ENCODE results near the gene ABHD12B. TPM values are rescaled to one million over a fixed set of nuclear protein-coding genes. Genes with fewer than 3 reads are reported as not detected.
"Not testable (repeated sequence)": the region's sequence is repeated elsewhere in the genome, so short reads cannot be mapped to it uniquely, and the experiment has no call there.

ABHD12B gene
- polyA plus RNA-seq, 3 donors from 2014 or later = not detected

DNA sequence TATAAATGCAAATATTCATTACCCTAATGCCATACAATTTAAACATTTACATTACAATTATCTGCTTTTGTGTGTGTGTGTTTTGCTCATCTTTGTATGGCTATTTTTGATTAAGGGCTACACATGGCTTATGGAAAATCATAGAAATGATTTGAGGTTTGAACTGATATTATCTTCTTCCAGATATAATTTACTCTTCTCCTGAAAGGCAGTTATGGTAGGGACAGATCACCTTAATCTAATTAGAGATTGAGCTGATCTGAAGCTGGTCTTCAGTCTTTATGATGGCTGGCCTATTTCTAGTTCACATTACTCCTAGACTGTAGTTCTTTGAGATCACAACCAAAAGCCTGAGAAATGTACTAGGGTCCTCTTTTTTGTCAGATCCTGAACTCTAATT, 15.6 kb downstream of the ABHD12B start:
- H3K36me3 Mint-ChIP-seq = no peaks in the 10 kb centered on the region
- DNase-seq = no peak
- peaks cover 0 to 11% (median 7%) of the 10 kb centered on the region in 3 donors for H3K27me3 Mint-ChIP-seq (ENCODE audit: low read depth in 3 of 3)
- no peaks in the 10 kb centered on the region for H3K9me3 Mint-ChIP-seq
- H3K4me1 Mint-ChIP-seq = no peaks in the 10 kb centered on the region
- H3K4me3 Mint-ChIP-seq = no peak overlapping the region
- no peak overlapping the region for H3K27ac Mint-ChIP-seq

DNA sequence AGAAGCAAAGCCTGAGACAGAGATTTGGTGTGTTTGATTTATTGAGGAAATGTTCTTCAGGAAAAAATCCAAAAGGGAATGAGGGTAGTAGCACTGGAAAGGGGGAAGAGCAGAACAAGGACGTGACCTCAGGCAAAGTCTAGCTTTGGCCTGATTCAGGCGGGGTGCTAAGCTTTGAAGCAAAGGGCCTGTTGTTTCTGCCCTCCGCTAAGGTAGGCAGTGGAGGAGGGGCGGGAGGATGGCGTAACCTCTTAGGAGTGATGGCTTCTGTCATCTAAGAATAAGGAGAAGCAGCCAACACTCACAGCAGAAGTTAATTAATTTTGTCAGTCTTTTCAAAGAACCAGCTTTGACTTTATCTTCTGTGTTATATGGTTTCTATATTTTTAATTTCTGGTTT, 20.4 kb downstream of the ABHD12B start:
- no peak overlapping the region for H3K27ac Mint-ChIP-seq
- DNase-seq = no peak
- no peaks in the 10 kb centered on the region for H3K9me3 Mint-ChIP-seq
- no peak overlapping the region for H3K4me3 Mint-ChIP-seq
- no peaks in the 10 kb centered on the region for H3K36me3 Mint-ChIP-seq
- H3K4me1 Mint-ChIP-seq = no peaks in the 10 kb centered on the region
- H3K27me3 Mint-ChIP-seq (ENCODE audit: low read depth in 3 of 3) = peaks cover 6 to 8% (median 7%) of the 10 kb centered on the region in 3 donors

DNA sequence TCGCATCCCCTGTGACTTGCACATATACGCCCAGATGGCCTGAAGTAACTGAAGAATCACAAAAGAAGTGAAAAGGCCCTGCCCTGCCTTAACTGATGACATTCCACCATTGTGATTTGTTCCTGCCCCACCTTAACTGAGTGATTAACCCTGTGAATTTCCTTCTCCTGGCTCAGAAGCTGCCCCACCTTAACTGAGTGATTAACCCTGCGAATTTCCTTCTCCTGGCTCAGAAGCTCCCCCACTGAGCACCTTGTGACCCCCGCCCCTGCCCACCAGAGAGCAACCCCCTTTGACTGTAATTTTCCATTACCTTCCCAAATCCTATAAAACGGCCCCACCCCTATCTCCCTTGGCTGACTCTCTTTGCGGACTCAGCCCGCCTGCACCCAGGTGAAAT, 24.6 kb downstream of the ABHD12B start:
- not testable (repeated sequence) for H3K36me3 Mint-ChIP-seq; H3K9me3 Mint-ChIP-seq; H3K4me3 Mint-ChIP-seq; H3K27me3 Mint-ChIP-seq (ENCODE audit: low read depth in 3 of 3); H3K27ac Mint-ChIP-seq; H3K4me1 Mint-ChIP-seq; DNase-seq

DNA sequence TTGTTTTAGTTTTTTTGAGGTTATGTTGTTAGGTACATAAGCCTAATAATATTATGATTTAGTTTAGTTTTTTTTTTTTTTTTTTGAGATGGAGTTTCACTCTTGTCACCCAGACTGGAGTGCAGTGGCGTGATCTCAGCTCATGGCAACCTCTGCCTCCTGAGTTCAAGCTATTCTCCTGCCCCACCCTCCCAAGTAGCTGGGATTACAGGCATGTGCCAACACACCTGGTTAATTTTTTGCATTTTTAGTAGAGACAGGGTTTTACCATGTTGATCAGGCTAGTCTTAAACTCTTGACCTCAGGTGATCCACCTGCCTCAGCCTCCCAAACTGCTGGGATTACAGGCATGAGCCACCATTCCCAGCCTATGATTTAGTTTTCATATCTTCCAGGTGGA, 25.2 kb downstream of the ABHD12B start:
- H3K27ac Mint-ChIP-seq; H3K27me3 Mint-ChIP-seq (ENCODE audit: low read depth in 3 of 3); H3K4me1 Mint-ChIP-seq; H3K4me3 Mint-ChIP-seq; H3K9me3 Mint-ChIP-seq; H3K36me3 Mint-ChIP-seq; DNase-seq: not testable (repeated sequence)

DNA sequence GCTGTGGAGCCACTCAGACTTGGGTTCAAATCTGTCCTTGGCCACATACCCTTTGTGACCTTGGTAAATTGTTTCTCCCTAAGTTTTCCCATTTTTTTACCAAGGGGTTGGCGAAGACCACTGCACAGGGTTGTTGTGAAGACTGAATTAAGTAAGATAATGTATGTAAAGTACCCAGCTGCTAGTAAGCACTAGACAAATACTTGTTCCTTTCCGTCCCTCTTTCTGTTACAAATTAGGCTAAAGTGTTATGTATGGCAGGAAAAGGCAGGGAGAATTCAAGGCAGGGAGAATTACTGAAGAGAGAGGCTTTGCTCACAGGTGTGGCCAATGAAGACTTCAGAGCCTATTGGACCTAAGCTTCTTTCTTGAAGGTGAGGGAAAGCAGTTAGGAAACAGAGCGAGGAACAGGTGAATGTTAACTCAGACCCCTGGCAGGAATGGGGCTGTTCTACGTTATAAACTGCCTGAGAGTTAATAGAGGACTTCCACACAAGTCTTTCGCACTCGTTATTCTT, 25.9 kb downstream of the ABHD12B start:
- Mint-ChIP-seq H3K4me1 (no peaks in the 10 kb centered on the region), H3K27me3 (ENCODE audit: low read depth in 3 of 3) (peaks cover 0 to 7% (median 3%) of the 10 kb centered on the region in 3 donors), H3K36me3 (no peaks in the 10 kb centered on the region), H3K9me3 (no peaks in the 10 kb centered on the region), H3K4me3 (no peak overlapping the region), H3K27ac (no peak overlapping the region)
- no peak for DNase-seq

DNA sequence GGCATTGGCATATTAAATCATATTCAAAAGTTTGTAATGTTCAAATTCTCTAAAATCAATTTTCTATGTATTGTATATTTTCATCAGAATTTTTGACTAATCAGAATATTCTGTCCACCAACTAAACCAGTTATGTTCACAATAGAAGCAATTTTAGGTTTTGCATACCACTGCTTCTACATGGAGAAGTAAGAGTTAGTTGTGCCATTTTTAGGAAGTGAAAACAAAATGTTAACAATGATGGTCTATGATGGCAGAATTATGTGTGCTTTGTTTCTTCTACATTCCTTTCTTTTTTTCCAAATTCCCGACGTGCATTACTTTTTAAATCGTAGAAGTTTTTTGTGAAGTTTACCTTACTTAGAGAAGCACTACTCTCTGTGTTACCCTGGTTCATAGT, 29.5 kb downstream of the ABHD12B start:
- no peak overlapping the region for H3K27ac Mint-ChIP-seq
- no peaks in the 10 kb centered on the region for H3K36me3 Mint-ChIP-seq
- H3K4me1 Mint-ChIP-seq = no peaks in the 10 kb centered on the region
- no peak for DNase-seq
- peaks cover 0 to 1% (median 0%) of the 10 kb centered on the region in 3 donors for H3K27me3 Mint-ChIP-seq (ENCODE audit: low read depth in 3 of 3)
- no peak overlapping the region for H3K4me3 Mint-ChIP-seq
- no peaks in the 10 kb centered on the region for H3K9me3 Mint-ChIP-seq

DNA sequence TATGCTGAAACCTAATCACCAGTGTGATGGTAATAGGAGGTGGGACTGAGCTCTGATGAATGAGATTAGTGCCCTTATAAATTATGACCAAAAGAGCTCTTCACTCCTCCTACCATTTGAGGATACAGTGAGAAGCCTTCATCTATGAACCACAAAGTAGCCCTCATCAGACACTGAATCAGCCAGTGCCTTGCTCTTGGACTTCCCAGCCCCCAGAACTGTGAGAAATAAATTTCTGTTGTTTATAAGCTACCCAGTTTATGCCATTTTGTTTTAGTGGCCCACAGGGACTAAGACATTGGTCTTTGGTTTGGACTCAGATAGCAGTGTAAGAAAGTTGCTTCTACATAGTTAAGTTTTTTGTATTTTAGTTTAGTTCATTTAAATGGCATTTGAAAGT, 32.9 kb downstream of the ABHD12B start:
- no peaks in the 10 kb centered on the region for H3K9me3 Mint-ChIP-seq
- H3K4me1 Mint-ChIP-seq = no peaks in the 10 kb centered on the region
- no peak overlapping the region for H3K27ac Mint-ChIP-seq
- peaks cover 0 to 4% (median under 1%) of the 10 kb centered on the region in 3 donors for H3K27me3 Mint-ChIP-seq (ENCODE audit: low read depth in 3 of 3)
- H3K4me3 Mint-ChIP-seq = no peak overlapping the region
- H3K36me3 Mint-ChIP-seq = no peaks in the 10 kb centered on the region
- DNase-seq = no peak

DNA sequence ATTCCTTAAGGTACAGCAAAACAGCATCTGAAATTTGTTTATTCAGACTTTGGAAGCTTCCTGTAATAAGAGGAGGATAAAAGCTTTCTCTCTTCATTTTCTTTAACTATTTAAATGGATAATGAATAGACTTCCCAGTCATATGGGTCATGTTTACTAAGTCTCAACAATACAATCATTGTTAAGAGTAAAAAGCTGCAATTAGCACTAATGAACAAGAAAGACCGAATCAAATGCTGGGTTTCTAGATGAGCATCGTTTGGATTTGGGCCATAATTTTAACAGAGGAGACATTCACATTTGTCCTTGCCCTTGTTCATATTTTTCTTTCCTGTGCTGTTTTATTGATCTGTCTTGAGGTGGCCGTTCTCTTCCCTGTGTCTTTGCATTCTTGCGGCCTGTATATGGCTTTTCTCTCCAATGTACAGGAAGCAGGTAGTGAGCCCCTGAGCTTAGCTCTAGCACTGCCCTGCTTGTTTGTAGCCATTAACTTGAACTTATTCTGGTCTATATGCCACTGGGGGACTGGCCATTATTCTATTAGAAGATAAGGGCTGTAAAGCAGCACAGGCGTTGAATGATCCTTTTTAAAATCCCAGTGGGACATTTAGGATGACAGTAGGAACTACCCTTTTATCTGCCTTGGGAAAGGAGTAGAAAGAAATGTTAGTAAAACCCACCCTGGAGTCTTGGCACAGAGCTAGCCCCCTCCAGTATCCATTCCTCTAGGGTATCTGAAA, 34.6 kb downstream of the ABHD12B start:
- no peak overlapping the region for H3K4me3 Mint-ChIP-seq
- H3K36me3 Mint-ChIP-seq = no peaks in the 10 kb centered on the region
- H3K4me1 Mint-ChIP-seq = no peaks in the 10 kb centered on the region
- H3K9me3 Mint-ChIP-seq = peaks cover 0 to 1% (median 0%) of the 10 kb centered on the region in 6 donors
- H3K27me3 Mint-ChIP-seq (ENCODE audit: low read depth in 3 of 3) = peaks cover 0 to 5% (median 4%) of the 10 kb centered on the region in 3 donors
- H3K27ac Mint-ChIP-seq = no peak overlapping the region
- DNase-seq = no peak

DNA sequence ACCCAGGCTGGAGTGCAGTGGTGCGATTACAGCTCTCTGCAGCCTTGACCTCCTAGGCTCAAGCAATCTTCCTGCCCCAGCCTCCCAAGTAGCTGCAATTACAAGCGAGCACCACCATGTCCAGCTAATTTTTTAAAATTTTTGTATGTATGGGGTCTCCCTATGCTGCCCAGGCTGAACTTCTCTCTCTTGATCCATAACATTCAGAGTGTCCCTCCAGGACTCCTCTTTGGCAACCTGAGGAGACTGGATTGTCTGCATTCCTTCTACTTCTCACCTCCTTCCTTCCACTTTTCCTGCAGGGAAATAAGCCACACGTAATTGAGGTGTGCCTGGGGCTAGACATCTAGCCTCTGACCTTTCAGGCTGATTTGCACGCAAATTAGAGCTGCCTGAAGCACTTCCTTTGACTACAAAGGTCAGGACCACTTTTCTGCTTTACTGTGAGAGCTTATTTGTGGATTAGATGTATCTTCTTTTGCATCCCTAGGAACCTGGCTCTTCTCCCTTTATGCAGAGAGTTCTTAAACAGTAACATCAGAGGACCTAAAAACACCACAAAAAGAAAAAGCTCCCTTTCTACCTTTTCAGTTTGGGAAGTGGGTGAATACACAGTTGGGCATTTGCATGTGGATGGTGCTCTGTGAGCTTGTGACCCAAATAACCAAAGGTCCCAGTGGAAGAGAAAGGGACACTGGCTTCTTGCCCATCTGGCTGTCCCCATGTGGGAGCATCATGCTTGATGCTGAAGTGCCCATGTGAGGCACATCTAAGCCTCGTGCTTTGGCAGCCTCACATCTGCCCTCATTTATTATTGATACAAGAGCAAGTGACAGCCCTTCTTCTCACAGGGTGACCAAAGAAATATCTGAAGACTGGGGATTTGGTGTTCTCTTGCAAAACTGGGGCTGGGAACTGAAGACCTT, 38.9 kb downstream of the ABHD12B start:
- no peaks in the 10 kb centered on the region for H3K4me1 Mint-ChIP-seq
- H3K36me3 Mint-ChIP-seq = no peaks in the 10 kb centered on the region
- H3K9me3 Mint-ChIP-seq = peaks cover 0 to 1% (median 0%) of the 10 kb centered on the region in 6 donors
- peaks cover 5 to 12% (median 6%) of the 10 kb centered on the region in 3 donors for H3K27me3 Mint-ChIP-seq (ENCODE audit: low read depth in 3 of 3)
- no peak overlapping the region for H3K4me3 Mint-ChIP-seq
- H3K27ac Mint-ChIP-seq = no peak overlapping the region
- DNase-seq = no peak

DNA sequence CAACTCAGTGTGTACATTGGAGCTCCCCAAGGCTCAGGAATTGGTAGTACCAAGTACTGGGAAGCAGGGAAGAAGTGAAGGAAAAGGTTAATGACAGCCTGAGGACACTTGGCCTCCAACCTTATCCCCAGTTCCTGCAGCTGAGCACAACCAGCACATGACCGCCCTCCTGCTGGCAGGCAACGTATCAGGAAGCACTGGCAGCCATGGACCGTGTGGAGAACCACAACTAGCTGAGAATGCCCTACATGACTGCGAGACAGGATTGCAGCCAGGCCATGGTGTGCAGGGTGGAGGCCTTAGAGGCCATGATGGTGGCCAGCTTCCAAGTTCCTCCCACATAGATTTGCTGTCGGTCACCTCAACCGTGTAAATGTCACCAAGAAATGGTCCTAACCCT, 45.6 kb downstream of the ABHD12B start:
- Mint-ChIP-seq H3K4me3 (no peak overlapping the region), H3K9me3 (no peaks in the 10 kb centered on the region), H3K4me1 (no peaks in the 10 kb centered on the region), H3K27ac (no peak overlapping the region), H3K27me3 (ENCODE audit: low read depth in 3 of 3) (peaks cover 0 to 17% (median 2%) of the 10 kb centered on the region in 3 donors), H3K36me3 (no peaks in the 10 kb centered on the region)
- no peak for DNase-seq

DNA sequence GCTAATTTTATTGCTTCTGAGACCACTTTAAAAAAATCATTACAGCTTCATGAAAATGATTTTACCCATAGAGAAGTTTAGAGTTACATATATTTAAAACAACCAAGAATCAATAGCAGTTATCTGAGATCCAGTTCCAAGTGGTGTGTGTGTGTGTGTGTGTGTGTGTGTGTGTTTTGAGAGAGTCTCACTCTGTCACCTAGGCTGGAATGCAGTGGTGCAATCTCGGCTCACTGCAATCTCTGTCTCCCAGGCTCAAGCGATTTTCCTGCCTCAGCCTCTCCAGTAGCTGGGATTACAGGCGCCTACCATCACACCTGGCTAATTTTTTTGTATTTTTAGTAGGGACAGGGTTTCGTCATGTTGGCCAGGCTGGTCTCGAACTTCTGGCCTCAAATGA, 47.7 kb downstream of the ABHD12B start:
- not testable (repeated sequence) for DNase-seq, H3K4me1 Mint-ChIP-seq, H3K4me3 Mint-ChIP-seq, H3K9me3 Mint-ChIP-seq, H3K36me3 Mint-ChIP-seq, H3K27ac Mint-ChIP-seq
- peaks cover 0 to 17% (median 2%) of the 10 kb centered on the region in 3 donors for H3K27me3 Mint-ChIP-seq (ENCODE audit: low read depth in 3 of 3)

DNA sequence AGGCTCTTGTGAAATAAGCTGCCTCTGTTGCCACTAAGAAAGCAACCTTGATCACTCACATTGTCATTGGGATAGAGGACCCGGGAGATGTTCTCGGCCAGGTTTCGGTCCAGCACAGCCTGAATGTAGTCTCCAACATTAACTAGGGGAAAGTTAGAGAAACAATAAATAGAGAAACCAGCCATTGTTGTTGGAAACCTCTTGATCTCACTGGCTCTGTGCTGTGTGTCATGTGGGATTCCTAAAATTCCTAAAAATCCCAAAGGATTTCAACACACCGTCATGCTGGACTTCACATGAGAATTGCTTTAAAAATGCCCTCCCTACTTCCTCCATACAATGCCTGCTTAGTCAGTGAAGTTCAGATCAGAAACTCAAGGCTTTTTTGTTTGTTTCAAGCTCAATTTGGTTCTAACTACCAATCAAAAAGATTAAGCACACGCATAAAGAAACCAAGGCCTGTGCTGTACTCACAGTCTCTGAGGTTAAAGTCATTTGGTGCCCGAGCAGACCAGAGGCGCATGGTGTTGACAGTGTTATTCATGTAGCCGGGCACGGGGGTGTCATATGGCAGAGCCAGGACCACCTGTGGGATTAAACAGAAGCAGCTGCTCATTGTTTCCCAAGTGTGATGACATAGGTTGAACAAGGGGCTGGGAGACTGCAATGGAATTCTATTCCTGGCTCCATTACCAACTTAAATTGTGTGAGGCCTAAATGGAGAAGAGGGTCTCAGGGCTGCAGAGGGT, 48.8 kb downstream of the ABHD12B start:
- no peaks in the 10 kb centered on the region for H3K36me3 Mint-ChIP-seq
- DNase-seq = no peak
- peaks cover 0 to 13% (median 0%) of the 10 kb centered on the region in 3 donors for H3K27me3 Mint-ChIP-seq (ENCODE audit: low read depth in 3 of 3)
- H3K9me3 Mint-ChIP-seq = no peaks in the 10 kb centered on the region
- H3K4me3 Mint-ChIP-seq = no peak overlapping the region
- no peak overlapping the region for H3K27ac Mint-ChIP-seq
- no peaks in the 10 kb centered on the region for H3K4me1 Mint-ChIP-seq

DNA sequence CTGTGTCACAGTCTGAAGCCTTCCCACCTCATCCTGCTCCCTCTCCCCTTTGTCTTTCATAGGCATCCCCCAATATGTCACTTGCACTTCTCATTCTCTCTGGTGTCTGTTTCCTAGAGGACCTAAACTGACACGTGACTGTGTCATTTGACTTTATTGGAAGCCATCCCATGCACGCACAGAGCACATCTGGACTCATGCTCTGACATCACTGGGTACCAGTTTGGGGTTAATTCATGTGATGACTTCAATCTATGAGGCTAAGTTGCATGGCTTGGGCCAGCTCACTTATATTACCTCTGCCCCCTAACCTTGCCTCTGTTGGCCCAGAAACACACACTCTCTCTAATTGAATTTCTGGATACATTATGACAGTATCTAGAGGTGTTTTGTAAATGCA, 51.0 kb downstream of the ABHD12B start:
- H3K4me1 Mint-ChIP-seq = no peaks in the 10 kb centered on the region
- peaks cover 0 to 9% (median 1%) of the 10 kb centered on the region in 3 donors for H3K27me3 Mint-ChIP-seq (ENCODE audit: low read depth in 3 of 3)
- H3K36me3 Mint-ChIP-seq = no peaks in the 10 kb centered on the region
- no peak for DNase-seq
- H3K9me3 Mint-ChIP-seq = no peaks in the 10 kb centered on the region
- H3K4me3 Mint-ChIP-seq = no peak overlapping the region
- H3K27ac Mint-ChIP-seq = no peak overlapping the region

DNA sequence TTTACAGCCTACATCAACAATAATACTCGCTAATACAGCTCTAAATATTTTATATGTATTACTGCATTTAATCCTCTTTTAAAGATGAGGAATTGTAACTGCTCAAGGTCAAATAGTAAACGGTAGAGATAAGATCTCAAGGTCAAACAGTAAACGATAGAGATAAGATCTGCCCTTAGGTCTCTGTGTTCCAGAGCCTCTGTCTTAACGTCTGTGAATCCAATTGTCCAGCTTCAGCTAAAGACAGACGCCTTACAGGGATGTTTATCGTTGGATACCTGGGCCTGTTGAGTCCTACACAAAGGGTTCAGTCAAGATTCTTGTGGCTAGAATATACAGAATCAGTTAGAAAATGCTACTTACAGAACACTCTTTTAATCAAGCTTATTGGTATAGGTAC, 52.4 kb downstream of the ABHD12B start:
- Mint-ChIP-seq H3K27me3 (ENCODE audit: low read depth in 3 of 3) (peaks cover 0 to 5% (median 1%) of the 10 kb centered on the region in 3 donors), H3K4me1 (no peaks in the 10 kb centered on the region), H3K9me3 (no peaks in the 10 kb centered on the region), H3K4me3 (no peak overlapping the region), H3K27ac (no peak overlapping the region), H3K36me3 (no peaks in the 10 kb centered on the region)
- no peak for DNase-seq

Measured in immature natural killer cell (primary cell).